Astrocyte of the spinal cord (primary cell): ENCODE results near the gene NPHP4.

Experiments
- DNase-seq: peaks from one replicate; pipeline ENCODE4 v3.0.0; 2011; ENCODE audit warnings: low read depth, low spot score
- H3K4me3 ChIP-seq: 2 replicates; pipeline ENCODE4 v1.5.1; 2011; ENCODE audit warnings: low read depth, mild to moderate bottlenecking, low read length, moderate library complexity
- CTCF ChIP-seq: IDR thresholded peaks from 2 replicates; pipeline ENCODE4 v1.5.1; 2012; ENCODE audit warnings: low read depth, mild to moderate bottlenecking, low read length, inconsistent platforms
- in situ Hi-C: cut with HindIII; loops from 2 replicates; pipeline ENCODE4 v1.10.0; 2017; ENCODE audit warnings: low sequenced_read_pairs

Gene NPHP4

GRCh38 chr1:5910276-5910620 lies 82.0 kb downstream of the NPHP4 start:
- DNase-seq = no peak
- H3K4me3 ChIP-seq = no peak overlapping the region
- no peak for TF ChIP-seq CTCF
- in situ Hi-C loops = no loop called here

- in situ Hi-C loops = no loop called here
- TF ChIP-seq CTCF = no peak
- H3K4me3 ChIP-seq = no peak overlapping the region
- no peak for DNase-seq
Measured at GRCh38 chr1:5909576-5910275, 82.5 kb downstream of the NPHP4 start.

- in situ Hi-C loops = no loop called here
- DNase-seq = no peak
- TF ChIP-seq CTCF = no peak
- H3K4me3 ChIP-seq = no peak overlapping the region
Measured at GRCh38 chr1:5908461-5909375, 83.5 kb downstream of the NPHP4 start.

- in situ Hi-C loops = no loop called here
Measured at GRCh38 chr1:5907966-5908365, 84.3 kb downstream of the NPHP4 start.

GRCh38 chr1:5907386-5907785 lies 84.8 kb downstream of the NPHP4 start:
- in situ Hi-C loops = no loop called here
- TF ChIP-seq CTCF = no peak
- no peak overlapping the region for H3K4me3 ChIP-seq
- no peak for DNase-seq

More at GRCh38 chr1:5907966-5908365, 84.3 kb downstream of the NPHP4 start:
- no peak overlapping the region for H3K4me3 ChIP-seq
- TF ChIP-seq CTCF = no peak
- no peak for DNase-seq

- TF ChIP-seq CTCF = no peak
- no peak overlapping the region for H3K4me3 ChIP-seq
- no peak for DNase-seq
- in situ Hi-C loops = no loop called here
Measured at GRCh38 chr1:5906966-5907365, 85.3 kb downstream of the NPHP4 start.
